ENCODE data around the gene CEP41. TPM values are rescaled to one million over a fixed set of nuclear protein-coding genes. Genes with fewer than 3 reads are reported as not detected.

CEP41 gene
- total RNA-seq, 2 experiments from 2014 or later = 3.3 to 4.8 TPM

- H3K27me3 Mint-ChIP-seq = no peaks in the 10 kb centered on the region
- no peak overlapping the region for H3K27ac Mint-ChIP-seq
Observed at GRCh38 chr7:130356121-130356875, 84.5 kb downstream of the CEP41 start.

GRCh38 chr7:130353196-130353595, 87.6 kb downstream of the CEP41 start:
- H3K4me3 Mint-ChIP-seq = no peak overlapping the region
- no peaks in the 10 kb centered on the region for H3K27me3 ChIP-seq (ENCODE audit: control insufficient read depth in 1 of 2, insufficient read depth in 2 of 2, low read length in 2 of 2)
- ChIA-PET POLR2A (no interaction called here), CTCF (no interaction called here)
- H3K4me1 ChIP-seq (ENCODE audit: insufficient read depth, low read length) = peaks cover 7% of the 10 kb centered on the region
- no peak overlapping the region for H3K27ac Mint-ChIP-seq
- H3K27ac ChIP-seq (ENCODE audit: low read depth in 1 of 2, low read length in 2 of 2) = no peak overlapping the region
- H3K36me3 Mint-ChIP-seq (ENCODE audit: low read depth) = no peaks in the 10 kb centered on the region
- DNase-seq (no peak), ATAC-seq (ENCODE audit: poor library complexity) (no peak)
- no peaks in the 10 kb centered on the region for H3K9me3 Mint-ChIP-seq
- H3K9me3 ChIP-seq (ENCODE audit: control insufficient read depth in 1 of 2, insufficient read depth in 1 of 2, low read length in 2 of 2) = no peaks in the 10 kb centered on the region
- intact Hi-C loops (cut with DNase I, micrococcal nuclease) = no loop called here
- H3K4me3 ChIP-seq (ENCODE audit: low read length) = no peak overlapping the region
- H3K4me1 Mint-ChIP-seq (ENCODE audit: low read depth) = no peaks in the 10 kb centered on the region
- no peak for TF ChIP-seq CTCF (IDR thresholded peaks at IDR 0.05)
- no peaks in the 10 kb centered on the region for H3K36me3 ChIP-seq (ENCODE audit: insufficient read depth, low read length)
- no peaks in the 10 kb centered on the region for H3K27me3 Mint-ChIP-seq

More at GRCh38 chr7:130356121-130356875, 84.5 kb downstream of the CEP41 start:
- POLR2A ChIA-PET = no interaction called here
- H3K36me3 Mint-ChIP-seq (ENCODE audit: low read depth) = no peaks in the 10 kb centered on the region
- CTCF ChIA-PET = no interaction called here
- H3K9me3 Mint-ChIP-seq = peaks cover 5% of the 10 kb centered on the region
- H3K4me3 Mint-ChIP-seq = no peak overlapping the region
- H3K4me1 Mint-ChIP-seq (ENCODE audit: low read depth) = no peaks in the 10 kb centered on the region
- DNase-seq (no peak), ATAC-seq (ENCODE audit: poor library complexity) (no peak)
- Histone ChIP-seq H3K9me3 (ENCODE audit: control insufficient read depth in 1 of 2, insufficient read depth in 1 of 2, low read length in 2 of 2) (peaks cover 10 to 11% of the 10 kb centered on the region in 2 experiments), H3K27ac (ENCODE audit: low read depth in 1 of 2, low read length in 2 of 2) (no peak overlapping the region), H3K36me3 (ENCODE audit: insufficient read depth, low read length) (no peaks in the 10 kb centered on the region), H3K27me3 (ENCODE audit: control insufficient read depth in 1 of 2, insufficient read depth in 2 of 2, low read length in 2 of 2) (no peaks in the 10 kb centered on the region), H3K4me3 (ENCODE audit: low read length) (no peak overlapping the region), H3K4me1 (ENCODE audit: insufficient read depth, low read length) (peaks cover 2% of the 10 kb centered on the region)
- intact Hi-C loops (cut with DNase I, micrococcal nuclease) = no loop called here
- TF ChIP-seq CTCF (IDR thresholded peaks at IDR 0.05) = no peak

- H3K27ac Mint-ChIP-seq = no peak overlapping the region
Observed at GRCh38 chr7:130352194-130353074, 88.4 kb downstream of the CEP41 start.

More at GRCh38 chr7:130352194-130353074, 88.4 kb downstream of the CEP41 start:
- Histone ChIP-seq H3K4me3 (ENCODE audit: low read length) (no peak overlapping the region), H3K27me3 (ENCODE audit: control insufficient read depth in 1 of 2, insufficient read depth in 2 of 2, low read length in 2 of 2) (no peaks in the 10 kb centered on the region), H3K27ac (ENCODE audit: low read depth in 1 of 2, low read length in 2 of 2) (no peak overlapping the region), H3K9me3 (ENCODE audit: control insufficient read depth in 1 of 2, insufficient read depth in 1 of 2, low read length in 2 of 2) (no peaks in the 10 kb centered on the region), H3K36me3 (ENCODE audit: insufficient read depth, low read length) (no peaks in the 10 kb centered on the region), H3K4me1 (ENCODE audit: insufficient read depth, low read length) (peaks cover 7% of the 10 kb centered on the region)
- Mint-ChIP-seq H3K4me3 (no peak overlapping the region), H3K9me3 (no peaks in the 10 kb centered on the region), H3K36me3 (ENCODE audit: low read depth) (no peaks in the 10 kb centered on the region), H3K4me1 (ENCODE audit: low read depth) (no peaks in the 10 kb centered on the region), H3K27me3 (no peaks in the 10 kb centered on the region)
- POLR2A ChIA-PET = no interaction called here
- DNase-seq (no peak), ATAC-seq (ENCODE audit: poor library complexity) (no peak)
- no peak for TF ChIP-seq CTCF (IDR thresholded peaks at IDR 0.05)
- intact Hi-C loops (cut with DNase I, micrococcal nuclease) = no loop called here
- CTCF ChIA-PET = no interaction called here
